VCaP (cell line): ENCODE data around the gene TSHZ2.
"Not testable (repeated sequence)": the region's sequence is repeated elsewhere in the genome, so short reads cannot be mapped to it uniquely, and the experiment has no call there.

ENCODE experiments used
- H3K27ac ChIP-seq: fragments of 450-650 bp; 2 replicates; pipeline ENCODE4 v1.5.1; 2017
- CTCF ChIP-seq: fragments of 450-650 bp; conservative IDR thresholded peaks from 2 replicates; pipeline ENCODE4 v1.5.1; 2017; ENCODE audit warnings: mild to moderate bottlenecking, moderate library complexity

TSHZ2 gene

DNA sequence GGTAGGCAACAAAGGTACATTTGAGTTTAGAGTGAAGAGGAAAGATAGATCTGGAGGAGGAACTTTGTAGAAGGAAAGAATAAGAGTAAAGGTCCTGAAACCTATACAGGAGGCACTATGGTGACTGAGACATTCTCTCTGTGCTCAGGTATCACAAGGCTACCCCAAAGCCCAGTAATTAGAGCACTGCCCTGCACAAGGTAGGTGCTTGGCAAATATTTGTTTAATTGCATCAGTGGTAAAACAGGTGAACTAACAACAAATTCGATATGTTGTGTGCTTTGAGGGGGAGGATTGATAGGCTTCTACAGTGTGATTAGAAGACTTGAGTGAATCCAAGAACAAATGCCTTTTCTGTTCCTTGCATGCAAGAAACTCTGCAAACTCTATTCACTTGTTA lies 6.8 kb upstream of the TSHZ2 start:
- H3K27ac ChIP-seq = no peak overlapping the region
- no peak for TF ChIP-seq CTCF

- TF ChIP-seq CTCF = no peak
- H3K27ac ChIP-seq = no peak overlapping the region
These were observed 6.3 kb upstream of the TSHZ2 start for GRCh38 chr20:52965819-52966218.

GRCh38 chr20:52966543-52966942 lies 5.6 kb upstream of the TSHZ2 start:
- not testable (repeated sequence) for H3K27ac ChIP-seq

DNA sequence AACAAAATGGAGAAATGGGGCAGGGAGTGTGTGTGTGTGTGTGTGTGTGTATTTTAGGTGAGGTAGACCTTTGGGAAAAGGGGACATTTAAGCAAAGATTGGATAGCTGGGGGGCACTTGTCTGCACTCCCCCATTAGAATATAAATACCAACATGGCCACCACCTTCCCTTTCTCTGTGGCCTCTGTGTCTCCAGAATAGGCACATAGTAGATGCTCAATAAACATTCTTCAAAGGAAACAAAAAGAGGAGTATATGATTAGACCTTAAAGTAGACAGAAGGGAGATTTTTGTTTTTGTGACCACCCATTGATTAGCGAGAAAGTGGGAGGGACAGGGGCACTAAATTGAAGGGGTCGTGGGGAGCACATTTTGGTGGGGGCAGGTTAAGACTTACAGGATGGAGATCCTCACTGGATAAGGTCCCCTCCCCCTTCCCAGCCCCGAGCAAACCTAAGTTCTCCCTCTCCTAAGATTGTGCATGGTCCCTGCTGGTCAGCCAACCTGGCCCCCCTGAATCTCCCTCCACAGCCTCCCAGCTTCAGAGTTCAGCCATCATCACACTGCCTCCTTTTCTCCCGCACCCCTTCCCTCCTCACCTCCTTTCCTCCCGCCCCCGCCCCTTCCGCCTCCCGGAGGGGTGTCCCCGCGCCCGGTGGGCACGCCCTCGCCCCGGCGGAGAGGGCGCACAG lies 514 bp upstream of the TSHZ2 start:
- TF ChIP-seq CTCF = no peak
- H3K27ac ChIP-seq = peak overlapping the region; percentile 54; the same call in 1 of the 2 replicates

GRCh38 chr20:52972965-52973819 lies 1.0 kb downstream of the TSHZ2 start:
- H3K27ac ChIP-seq = no peak overlapping the region
- TF ChIP-seq CTCF = no peak

GRCh38 chr20:52974179-52974594 lies 2.0 kb downstream of the TSHZ2 start:
- no peak overlapping the region for H3K27ac ChIP-seq
- TF ChIP-seq CTCF = no peak

DNA sequence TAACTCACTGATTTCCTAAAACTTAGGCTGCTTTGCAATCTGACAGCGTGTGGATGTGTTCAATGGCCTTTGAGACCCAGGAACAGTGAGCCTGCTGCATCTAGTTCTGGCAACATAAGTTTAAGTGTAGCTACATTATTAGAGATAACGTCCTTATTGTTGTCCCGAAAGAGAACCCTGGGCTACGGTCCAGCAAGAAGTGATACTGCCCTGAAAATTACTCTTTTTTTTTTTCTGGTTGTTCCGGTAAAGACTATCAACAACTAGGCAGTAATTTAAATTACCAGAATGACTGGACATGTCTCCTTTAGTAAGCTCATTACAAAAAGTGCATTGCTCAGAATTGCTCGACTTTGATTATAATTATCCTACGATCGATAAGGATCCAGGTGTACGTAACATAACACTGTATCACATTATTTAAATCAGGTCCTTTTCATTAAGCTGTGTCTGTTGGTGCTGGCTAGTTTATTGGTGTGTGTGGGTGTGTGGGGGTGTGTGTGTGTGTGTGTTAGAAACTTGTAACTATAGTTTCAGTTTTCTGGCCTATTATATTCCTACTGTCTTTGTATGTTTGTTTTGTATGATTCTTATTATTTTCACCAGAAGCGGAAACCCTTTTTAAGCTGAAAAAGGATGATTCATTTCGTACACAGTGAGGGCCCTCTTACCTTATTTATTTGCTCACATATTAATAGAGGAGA lies 3.0 kb downstream of the TSHZ2 start:
- H3K27ac ChIP-seq = no peak overlapping the region
- no peak for TF ChIP-seq CTCF
